ENCODE data around the gene RCBTB2. TPM values are rescaled to one million over a fixed set of nuclear protein-coding genes. Genes with fewer than 3 reads are reported as not detected.

RCBTB2 gene
- total and polyA plus RNA-seq, 2 experiments from 2014 or later = 8.0 to 9.1 TPM

- 0 out of 2 replicates have a peak overlapping the region, but pooled peaks have one; percentile 64 for H3K9ac ChIP-seq
- H3K4me2 ChIP-seq (ENCODE audit: unreplicated experiment) = peak overlapping the region; percentile 81
- in situ Hi-C loops (cut with MboI) = no loop called here
- no peaks in the 10 kb centered on the region for H3K79me2 ChIP-seq (ENCODE audit: insufficient read depth)
- no peaks in the 10 kb centered on the region for H3K9me2 ChIP-seq (ENCODE audit: insufficient read depth)
- H3K4me3 ChIP-seq = peak overlapping the region; percentile 69
- H3K27ac ChIP-seq = peak overlapping the region; percentile 42; the same call in 1 of the 2 replicates
- peaks cover 20% of the 10 kb centered on the region for H3K4me1 ChIP-seq (ENCODE audit: insufficient read depth)
- no peak for TF ChIP-seq EZH2 (IDR thresholded peaks at IDR 0.05; ENCODE audit: insufficient read depth, poor library complexity, severe bottlenecking)
- no peak for TF ChIP-seq EZH2phosphoT487 (IDR thresholded peaks at IDR 0.05; ENCODE audit: insufficient read depth, low read depth)
- WGBS, 2 experiments (ENCODE audit: low coverage in 1 of 2, low lambda C conversion rate in 2 of 2, missing lambda C conversion rate in 2 of 2) = 73 to 75% methylated on average over 4 of the region's 4 CpGs
- DNase-seq = peak; percentile 18
- H3K27me3 ChIP-seq (replicated peaks; ENCODE audit: insufficient read depth) = no peaks in the 10 kb centered on the region
- peaks cover 24% of the 10 kb centered on the region for H3F3A ChIP-seq (ENCODE audit: insufficient read depth)
- no peaks in the 10 kb centered on the region for H4K20me1 ChIP-seq (ENCODE audit: insufficient read depth)
- H3K36me3 ChIP-seq (ENCODE audit: low read depth) = no peaks in the 10 kb centered on the region; the same call in 1 of the 2 replicates
- peak overlapping the region; percentile 91 for H2AFZ ChIP-seq
- no peaks in the 10 kb centered on the region for H3K9me3 ChIP-seq (ENCODE audit: low read depth)
Observed at GRCh38 chr13:48493066-48493765, 39.7 kb downstream of the RCBTB2 start.

DNA sequence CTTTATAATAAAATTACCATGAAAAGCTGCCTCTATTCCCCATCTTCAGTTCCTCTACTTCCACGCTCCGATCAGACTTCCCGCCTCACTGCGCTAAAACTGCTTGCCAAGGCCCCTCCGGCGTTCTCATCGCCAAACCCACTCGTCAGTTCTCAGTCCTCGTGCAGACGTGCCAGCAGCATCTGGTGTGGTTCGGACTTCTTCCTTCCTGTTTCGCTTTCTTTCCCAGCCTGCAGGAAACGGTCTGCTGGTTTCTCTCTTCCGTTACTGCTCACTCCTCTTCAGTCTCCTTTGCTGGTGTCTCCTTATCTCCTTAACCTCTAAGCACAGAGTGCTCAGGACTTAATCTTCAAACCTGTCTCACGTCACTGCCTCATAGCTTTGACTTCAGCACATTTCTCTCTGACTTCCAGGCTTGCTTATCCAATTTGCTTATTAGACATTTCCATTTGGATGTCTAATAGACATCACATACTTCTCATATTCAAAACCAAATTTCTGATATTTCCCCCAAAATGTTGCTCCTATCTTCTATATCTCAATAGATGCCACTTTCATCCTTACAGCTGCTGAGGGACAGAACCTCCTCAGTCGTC, 40.3 kb downstream of the RCBTB2 start:
- H3K4me2 ChIP-seq (ENCODE audit: unreplicated experiment) = peak overlapping the region; percentile 81
- H2AFZ ChIP-seq = peak overlapping the region; percentile 91
- H3K9me2 ChIP-seq (ENCODE audit: insufficient read depth) = no peaks in the 10 kb centered on the region
- peaks cover 20% of the 10 kb centered on the region for H3K4me1 ChIP-seq (ENCODE audit: insufficient read depth)
- H3K79me2 ChIP-seq (ENCODE audit: insufficient read depth) = no peaks in the 10 kb centered on the region
- peak overlapping the region; percentile 64 for H3K9ac ChIP-seq
- peaks cover 24% of the 10 kb centered on the region for H3F3A ChIP-seq (ENCODE audit: insufficient read depth)
- peak; percentile 90 for DNase-seq
- H3K27ac ChIP-seq = peak overlapping the region; percentile 42
- no peaks in the 10 kb centered on the region; the same call in 1 of the 2 replicates for H3K36me3 ChIP-seq (ENCODE audit: low read depth)
- 2 to 6% methylated on average over 16 of the region's 16 CpGs for WGBS, 2 experiments (ENCODE audit: low coverage in 1 of 2, low lambda C conversion rate in 2 of 2, missing lambda C conversion rate in 2 of 2)
- in situ Hi-C loops (cut with MboI) = no loop called here
- no peaks in the 10 kb centered on the region for H3K9me3 ChIP-seq (ENCODE audit: low read depth)
- no peaks in the 10 kb centered on the region for H4K20me1 ChIP-seq (ENCODE audit: insufficient read depth)
- no peaks in the 10 kb centered on the region for H3K27me3 ChIP-seq (replicated peaks; ENCODE audit: insufficient read depth)
- TF ChIP-seq EZH2 (IDR thresholded peaks at IDR 0.05; ENCODE audit: insufficient read depth, poor library complexity, severe bottlenecking) (no peak), EZH2phosphoT487 (IDR thresholded peaks at IDR 0.05; ENCODE audit: insufficient read depth, low read depth) (no peak)
- peak overlapping the region; percentile 69 for H3K4me3 ChIP-seq

DNA sequence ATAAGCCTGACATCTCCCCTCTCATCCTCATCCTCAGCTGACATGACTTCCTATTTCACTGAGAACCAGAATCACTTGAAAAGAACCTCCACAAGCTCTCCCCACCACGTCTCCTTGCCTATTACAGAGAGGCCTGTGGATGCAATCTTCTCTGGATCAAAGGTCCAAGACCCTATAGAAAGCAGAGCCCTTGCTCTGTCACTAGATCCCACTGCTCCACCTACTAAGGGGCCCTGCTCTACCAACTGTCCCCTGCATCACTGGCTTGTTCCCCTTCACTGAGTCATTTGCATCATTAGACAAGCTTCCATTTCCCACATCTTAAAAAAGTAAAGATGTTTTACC, 40.8 kb downstream of the RCBTB2 start:
- H3F3A ChIP-seq (ENCODE audit: insufficient read depth) = peaks cover 24% of the 10 kb centered on the region
- no peaks in the 10 kb centered on the region for H3K79me2 ChIP-seq (ENCODE audit: insufficient read depth)
- H3K4me3 ChIP-seq = peak overlapping the region; percentile 69
- H3K27me3 ChIP-seq (replicated peaks; ENCODE audit: insufficient read depth) = no peaks in the 10 kb centered on the region
- no peaks in the 10 kb centered on the region for H3K9me2 ChIP-seq (ENCODE audit: insufficient read depth)
- in situ Hi-C loops (cut with MboI) = no loop called here
- no peaks in the 10 kb centered on the region for H3K9me3 ChIP-seq (ENCODE audit: low read depth)
- TF ChIP-seq EZH2phosphoT487 (IDR thresholded peaks at IDR 0.05; ENCODE audit: insufficient read depth, low read depth) (no peak), EZH2 (IDR thresholded peaks at IDR 0.05; ENCODE audit: insufficient read depth, poor library complexity, severe bottlenecking) (no peak)
- 38 to 44% methylated on average over 1 of the region's 1 CpG for WGBS, 2 experiments (ENCODE audit: low coverage in 1 of 2, low lambda C conversion rate in 2 of 2, missing lambda C conversion rate in 2 of 2)
- H3K4me2 ChIP-seq (ENCODE audit: unreplicated experiment) = peak overlapping the region; percentile 81
- H3K36me3 ChIP-seq (ENCODE audit: low read depth) = no peaks in the 10 kb centered on the region; the same call in 1 of the 2 replicates
- peak overlapping the region; percentile 91 for H2AFZ ChIP-seq
- peak overlapping the region; percentile 42 for H3K27ac ChIP-seq
- no peaks in the 10 kb centered on the region for H4K20me1 ChIP-seq (ENCODE audit: insufficient read depth)
- peaks cover 20% of the 10 kb centered on the region for H3K4me1 ChIP-seq (ENCODE audit: insufficient read depth)
- DNase-seq = no peak
- peak overlapping the region; percentile 64 for H3K9ac ChIP-seq

DNA sequence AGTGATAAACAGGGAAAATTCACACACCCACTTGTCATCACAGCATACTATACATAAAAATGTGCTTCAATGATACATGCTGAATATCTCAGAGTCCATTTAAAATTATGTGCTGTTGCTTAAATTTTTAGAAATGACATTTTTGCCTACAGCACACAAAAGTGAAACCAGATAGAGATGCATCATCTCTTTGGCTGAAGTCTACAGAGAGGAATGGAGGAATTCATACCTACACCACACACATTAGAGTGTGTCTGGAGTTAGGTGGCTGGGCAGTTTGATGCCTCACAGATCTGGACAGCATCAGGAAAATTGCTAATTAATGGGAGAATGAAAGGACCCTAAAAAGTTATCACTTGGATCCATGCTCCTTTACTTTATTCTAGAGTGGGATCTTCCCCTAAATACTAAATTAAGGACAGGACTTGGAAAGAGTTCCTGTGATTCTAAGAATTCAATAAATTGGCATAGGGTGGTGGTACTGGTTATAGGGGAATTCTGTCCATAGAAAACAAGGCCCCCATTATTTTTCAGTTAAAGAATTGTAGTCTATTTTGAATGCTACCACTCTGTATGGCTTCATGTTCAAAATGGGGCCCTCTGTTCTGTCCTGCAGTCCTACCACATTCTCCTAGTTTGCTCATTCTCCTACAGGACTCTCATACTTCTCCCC, 41.3 kb downstream of the RCBTB2 start:
- peak; percentile 56 for DNase-seq
- H3K4me1 ChIP-seq (ENCODE audit: insufficient read depth) = peaks cover 20% of the 10 kb centered on the region
- no peak for TF ChIP-seq EZH2phosphoT487 (IDR thresholded peaks at IDR 0.05; ENCODE audit: insufficient read depth, low read depth)
- no peak for TF ChIP-seq EZH2 (IDR thresholded peaks at IDR 0.05; ENCODE audit: insufficient read depth, poor library complexity, severe bottlenecking)
- no peaks in the 10 kb centered on the region for H3K9me3 ChIP-seq (ENCODE audit: low read depth)
- no peaks in the 10 kb centered on the region for H3K79me2 ChIP-seq (ENCODE audit: insufficient read depth)
- H3F3A ChIP-seq (ENCODE audit: insufficient read depth) = peaks cover 24% of the 10 kb centered on the region
- no peaks in the 10 kb centered on the region for H3K9me2 ChIP-seq (ENCODE audit: insufficient read depth)
- H3K4me2 ChIP-seq (ENCODE audit: unreplicated experiment) = peak overlapping the region; percentile 81
- no peaks in the 10 kb centered on the region; the same call in 1 of the 2 replicates for H3K36me3 ChIP-seq (ENCODE audit: low read depth)
- in situ Hi-C loops (cut with MboI) = no loop called here
- H3K27me3 ChIP-seq (replicated peaks; ENCODE audit: insufficient read depth) = no peaks in the 10 kb centered on the region
- H3K9ac ChIP-seq = peak overlapping the region; percentile 64
- peak overlapping the region; percentile 91 for H2AFZ ChIP-seq
- no peaks in the 10 kb centered on the region for H4K20me1 ChIP-seq (ENCODE audit: insufficient read depth)
- H3K4me3 ChIP-seq = peak overlapping the region; percentile 69
- H3K27ac ChIP-seq = peak overlapping the region; percentile 42; the same call in 1 of the 2 replicates

All from GM23248 (cell line).